ENCODE results near the gene TRPV2. TPM values are rescaled to one million over a fixed set of nuclear protein-coding genes. Genes with fewer than 3 reads are reported as not detected.
A peak's percentile ranks its signal among the peaks of the same experiment; 100 is the strongest.
"Not testable (repeated sequence)": the region's sequence is repeated elsewhere in the genome, so short reads cannot be mapped to it uniquely, and the experiment has no call there.

The TRPV2 gene
- total and polyA plus RNA-seq, 2 experiments from 2014 or later: 1.7 to 3.2 TPM

- H3K36me3 Mint-ChIP-seq (ENCODE audit: low read depth); H3K27me3 Mint-ChIP-seq (ENCODE audit: insufficient read depth, low read depth, poor library complexity); H3K4me3 ChIP-seq; H3K27me3 ChIP-seq (ENCODE audit: insufficient read depth); ATAC-seq; H2AFZ ChIP-seq; H3K27ac ChIP-seq (ENCODE audit: low read depth); H3K4me2 ChIP-seq; H3K9me2 ChIP-seq (ENCODE audit: insufficient read depth); H4K20me1 ChIP-seq (replicated peaks; ENCODE audit: insufficient read depth); H3K36me3 ChIP-seq (ENCODE audit: insufficient read depth); H3K79me2 ChIP-seq (replicated peaks; ENCODE audit: insufficient read depth); H3K9me3 Mint-ChIP-seq; H3F3A ChIP-seq (replicated peaks; ENCODE audit: low read depth); H3K4me3 Mint-ChIP-seq; DNase-seq (ENCODE audit: low spot score): not testable (repeated sequence)
- peaks cover 19% of the 10 kb centered on the region for H3K4me1 ChIP-seq (ENCODE audit: insufficient read depth)
- H3K27ac Mint-ChIP-seq: peak overlapping the region; percentile 27; the same call in 1 of the 2 replicates
- H3K4me1 Mint-ChIP-seq: peaks cover 21% of the 10 kb centered on the region
Observed at GRCh38 chr17:16396693-16397092, 18.7 kb upstream of the TRPV2 start.

GRCh38 chr17:16398270-16399267 lies 16.8 kb upstream of the TRPV2 start:
- Mint-ChIP-seq H3K27ac (peak overlapping the region; percentile 85), H3K4me3 (no peak overlapping the region), H3K9me3 (no peaks in the 10 kb centered on the region), H3K36me3 (ENCODE audit: low read depth) (no peaks in the 10 kb centered on the region), H3K4me1 (peaks cover 21% of the 10 kb centered on the region), H3K27me3 (ENCODE audit: insufficient read depth, low read depth, poor library complexity) (peaks cover 5% of the 10 kb centered on the region)
- ATAC-seq: peak; percentile 79
- H3K36me3 ChIP-seq (ENCODE audit: insufficient read depth): no peaks in the 10 kb centered on the region
- no peaks in the 10 kb centered on the region for H4K20me1 ChIP-seq (replicated peaks; ENCODE audit: insufficient read depth)
- H3F3A ChIP-seq (replicated peaks; ENCODE audit: low read depth): no peaks in the 10 kb centered on the region
- no peak overlapping the region for H3K4me3 ChIP-seq
- H3K4me1 ChIP-seq (ENCODE audit: insufficient read depth): peaks cover 19% of the 10 kb centered on the region
- H3K79me2 ChIP-seq (replicated peaks; ENCODE audit: insufficient read depth): no peaks in the 10 kb centered on the region
- H2AFZ ChIP-seq: no peak overlapping the region
- no peak overlapping the region for H3K4me2 ChIP-seq
- no peaks in the 10 kb centered on the region for H3K9me2 ChIP-seq (ENCODE audit: insufficient read depth)
- no peaks in the 10 kb centered on the region for H3K27me3 ChIP-seq (ENCODE audit: insufficient read depth)
- peak overlapping the region; percentile 66 for H3K27ac ChIP-seq (ENCODE audit: low read depth)
- no peak for DNase-seq (ENCODE audit: low spot score)
- TF ChIP-seq NANOG (IDR thresholded peaks at IDR 0.05; ENCODE audit: borderline replicate concordance) (no peak), EZH2phosphoT487 (IDR thresholded peaks at IDR 0.05; ENCODE audit: unreplicated experiment) (no peak), STAT1 (IDR thresholded peaks at IDR 0.05; ENCODE audit: unreplicated experiment) (no peak), ZNF462 (CRISPR knock-in tag; IDR thresholded peaks at IDR 0.05) (no peak), REST (IDR thresholded peaks at IDR 0.05; ENCODE audit: unreplicated experiment) (no peak), ZNF114 (CRISPR knock-in tag; IDR thresholded peaks at IDR 0.05) (no peak), EZH2 (IDR thresholded peaks at IDR 0.05; ENCODE audit: low read depth, unreplicated experiment) (no peak), CTCF (conservative IDR thresholded peaks at IDR 0.05; ENCODE audit: low read depth in 2 of 2) (no peak), CREB1 (CRISPR knock-in tag; IDR thresholded peaks at IDR 0.05; ENCODE audit: low read depth) (no peak)

All from GM23338 (cell line).